T47D (cell line): ENCODE results near the gene TSC22D3.
A peak's percentile ranks its signal among the peaks of the same experiment; 100 is the strongest.

Experiments used
- DNase-seq, 2 experiments: peaks; one replicate each; pipeline versions ENCODE4 v3.0.0 to v3.0.0-alpha.2; 2011 to 2012; ENCODE audit warnings: low read depth in 1 of 2, low spot score in 1 of 2
- JUND ChIP-seq: IDR thresholded peaks from 2 replicates; pipeline ENCODE4 v1.6.1; 2012; ENCODE audit warnings: low read depth
- in situ Hi-C: cut with HindIII; loops from 2 replicates; pipeline ENCODE4 v1.10.0; 2016; ENCODE audit warnings: low sequenced_read_pairs, low pct_unique_long_range_greater_than_20kb

Gene TSC22D3

GRCh38 chrX:107752043-107752442, 23.5 kb downstream of the TSC22D3 start:
- no peak for TF ChIP-seq JUND
- DNase-seq: no peak
- in situ Hi-C loops: no loop called here

GRCh38 chrX:107750861-107751445, 24.6 kb downstream of the TSC22D3 start:
- in situ Hi-C loops: no loop called here
- DNase-seq: no peak
- no peak for TF ChIP-seq JUND

DNA sequence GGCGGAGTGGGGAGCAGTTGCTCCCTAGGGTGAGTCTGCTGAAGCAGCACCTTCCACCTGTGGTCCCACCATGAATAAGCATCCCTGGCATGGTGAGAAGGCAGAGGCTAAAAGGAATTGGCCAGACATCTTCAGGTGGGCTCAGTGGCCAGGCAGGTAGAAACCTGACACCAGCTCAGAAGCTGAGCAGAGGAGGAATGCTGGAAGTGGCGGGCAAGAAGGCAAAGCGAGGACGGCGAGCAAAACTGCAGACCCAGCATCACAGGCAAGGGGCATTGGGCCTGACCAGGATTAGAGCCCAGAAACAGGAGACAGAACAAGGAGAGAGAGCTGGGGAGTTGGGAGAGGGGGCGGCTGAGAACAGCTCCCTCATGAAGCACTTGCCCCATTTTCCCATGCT, 25.3 kb downstream of the TSC22D3 start:
- no peak for TF ChIP-seq JUND
- in situ Hi-C loops: no loop called here
- DNase-seq: no peak

GRCh38 chrX:107748506-107748905, 27.1 kb downstream of the TSC22D3 start:
- DNase-seq: no peak
- in situ Hi-C loops: no loop called here
- no peak for TF ChIP-seq JUND

- in situ Hi-C loops: no loop called here
- DNase-seq: no peak
- TF ChIP-seq JUND: no peak
Observed at GRCh38 chrX:107747596-107748161, 27.9 kb downstream of the TSC22D3 start.

DNA sequence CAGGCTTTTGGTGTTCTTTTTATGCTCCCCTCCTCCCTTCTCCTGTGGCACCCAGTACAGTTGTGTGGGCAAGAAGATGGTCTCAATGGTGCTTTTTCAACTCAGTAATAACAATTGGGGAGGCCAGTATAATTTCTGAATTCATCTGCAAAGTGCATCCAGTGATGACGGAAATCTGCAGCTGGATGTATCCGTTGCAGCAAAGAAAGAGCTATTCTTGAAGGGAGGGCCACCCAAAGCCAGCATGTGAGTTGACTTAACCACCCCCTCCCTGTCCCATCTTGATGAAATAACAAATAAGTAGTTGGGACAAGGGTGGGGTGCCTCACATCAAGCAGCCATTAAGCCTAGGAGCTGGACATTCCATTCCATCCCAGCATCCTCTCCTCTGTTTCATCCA, 30.7 kb downstream of the TSC22D3 start:
- DNase-seq: no peak
- TF ChIP-seq JUND: no peak
- in situ Hi-C loops: no loop called here

GRCh38 chrX:107743995-107744394, 31.6 kb downstream of the TSC22D3 start:
- no peak for TF ChIP-seq JUND
- in situ Hi-C loops: no loop called here
- no peak for DNase-seq

GRCh38 chrX:107742700-107743191, 32.8 kb downstream of the TSC22D3 start:
- in situ Hi-C loops: no loop called here
- TF ChIP-seq JUND: no peak
- no peak for DNase-seq

DNA sequence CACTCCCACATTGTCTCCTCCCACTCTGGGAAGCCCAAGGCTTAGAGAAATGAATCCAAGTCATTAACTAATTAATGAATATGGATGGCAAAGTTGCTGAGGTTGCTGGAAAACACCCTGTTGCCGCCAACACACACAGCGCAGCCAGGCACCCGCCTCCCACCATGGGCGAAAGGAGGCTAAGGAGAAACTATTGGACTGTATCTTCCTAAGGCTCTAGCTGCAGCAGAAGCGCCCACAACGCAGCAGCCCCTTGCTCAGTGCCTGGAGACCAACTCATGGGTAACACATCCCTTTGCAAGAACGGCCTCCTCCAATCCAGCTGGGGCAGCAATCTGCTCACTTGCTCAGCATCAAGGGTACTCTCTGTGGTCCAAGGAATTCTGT, 34.2 kb downstream of the TSC22D3 start:
- DNase-seq: no peak
- in situ Hi-C loops: no loop called here
- no peak for TF ChIP-seq JUND

- in situ Hi-C loops: no loop called here
Observed at GRCh38 chrX:107739541-107739940, 36.0 kb downstream of the TSC22D3 start.

DNA sequence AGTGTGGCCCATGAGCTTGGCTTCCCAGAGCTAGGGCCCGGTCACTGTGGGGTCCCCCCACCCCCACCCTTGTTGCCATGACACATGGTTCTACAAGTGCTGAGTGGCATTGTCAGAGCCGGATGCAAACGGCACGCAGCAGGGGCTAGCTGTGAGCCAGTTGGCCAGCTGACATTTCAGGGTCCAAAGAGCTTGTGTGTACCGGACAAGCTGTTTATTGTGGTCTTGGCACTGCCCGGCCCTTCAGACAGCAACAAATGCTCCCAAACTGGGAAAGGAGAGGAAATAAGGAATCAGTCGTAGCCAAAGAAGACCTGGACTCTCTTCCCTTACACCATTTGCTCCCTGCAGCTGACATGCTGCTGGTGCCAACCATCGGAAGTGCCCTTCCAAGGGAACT, 36.8 kb downstream of the TSC22D3 start:
- DNase-seq: no peak
- in situ Hi-C loops: no loop called here

More at GRCh38 chrX:107739541-107739940, 36.0 kb downstream of the TSC22D3 start:
- no peak for TF ChIP-seq JUND
- DNase-seq: no peak

GRCh38 chrX:107738272-107738671, 37.3 kb downstream of the TSC22D3 start:
- no peak for DNase-seq
- in situ Hi-C loops: no loop called here
- TF ChIP-seq JUND: no peak

More for the DNA sequence above, 36.8 kb downstream of the TSC22D3 start:
- no peak for TF ChIP-seq JUND

GRCh38 chrX:107736781-107737531, 38.6 kb downstream of the TSC22D3 start:
- TF ChIP-seq JUND: no peak
- in situ Hi-C loops: no loop called here
- peak in 1 of 2 experiments; percentile 62 for DNase-seq
